Ascending aorta (tissue), 2 donors: ENCODE data around the gene MLANA. TPM values are rescaled to one million over a fixed set of nuclear protein-coding genes. Genes with fewer than 3 reads are reported as not detected.

Experiments
- DNase-seq, 2 donors: peaks; one replicate each; pipeline ENCODE4 v3.0.0-alpha.2; 2019; ENCODE audit warnings: low spot score in 2 of 2
- H3K27ac ChIP-seq, 2 donors: fragments of 200-600 bp; sonication (generic); one replicate each; pipeline ENCODE4 v1.5.1; 2016 to 2017; ENCODE audit warnings: mild to moderate bottlenecking in 1 of 2
- H3K27me3 ChIP-seq: fragments of 200-600 bp; sonication (generic); one replicate; pipeline ENCODE4 v1.5.1; 2017
- H3K36me3 ChIP-seq, 2 donors: fragments of 200-600 bp; sonication (generic); one replicate each; pipeline ENCODE4 v1.5.1; 2016
- H3K4me1 ChIP-seq, 2 donors: fragments of 200-600 bp; sonication (generic); one replicate each; pipeline ENCODE4 v1.5.1; 2016 to 2017; ENCODE audit warnings: mild to moderate bottlenecking in 1 of 2
- H3K4me3 ChIP-seq, 2 donors: fragments of 200-600 bp; sonication (generic); one replicate each; pipeline ENCODE4 v1.5.1; 2016 to 2017; ENCODE audit warnings: mild to moderate bottlenecking in 1 of 2
- H3K9me3 ChIP-seq, 2 donors: fragments of 200-600 bp; sonication (generic); one replicate each; pipeline ENCODE4 v1.5.1; 2016
- CTCF ChIP-seq, 3 experiments: fragments of 200-600 bp in 2 of 3; fragments of 450-650 bp in 1 of 3; sonication (generic) in 2 of 3; IDR thresholded peaks; one replicate each; pipeline ENCODE4 v1.5.1; 2016 to 2019; ENCODE audit warnings: antibody characterized with exemption in 3 of 3, mild to moderate bottlenecking in 1 of 3, moderate library complexity in 1 of 3
- intact Hi-C: fragments of 100-400 bp; cut with DNase I; formaldehyde crosslinking; loops from one replicate; pipeline ENCODE4 v1.15.1; 2023
- total RNA-seq: library from RNA; depleted of rRNA; stranded (reverse); fragments of >200 nt; gene quantifications from one replicate; pipeline ENCODE4 v1.1.0, GENCODE V29; 2016

The MLANA gene
- total RNA-seq, 1 donor from 2014 or later = not detected

- Histone ChIP-seq H3K4me1 (no peaks in the 10 kb centered on the region), H3K4me3 (no peak overlapping the region), H3K27me3 (no peaks in the 10 kb centered on the region), H3K36me3 (no peaks in the 10 kb centered on the region), H3K27ac (no peak overlapping the region), H3K9me3 (no peaks in the 10 kb centered on the region)
- no peak for DNase-seq
- no peak for TF ChIP-seq CTCF (IDR thresholded peaks at IDR 0.05)
- intact Hi-C loops = no loop called here
These were observed 44.6 kb upstream of the MLANA start for GRCh38 chr9:5846096-5846495.

GRCh38 chr9:5846501-5846921 is 44.2 kb upstream of the MLANA start:
- no peaks in the 10 kb centered on the region for H3K36me3 ChIP-seq
- H3K27ac ChIP-seq = no peak overlapping the region
- no peaks in the 10 kb centered on the region for H3K9me3 ChIP-seq
- no peak overlapping the region for H3K4me3 ChIP-seq
- H3K27me3 ChIP-seq = no peaks in the 10 kb centered on the region
- no peak for TF ChIP-seq CTCF (IDR thresholded peaks at IDR 0.05)
- no peak for DNase-seq
- H3K4me1 ChIP-seq = no peaks in the 10 kb centered on the region
- intact Hi-C loops = no loop called here

GRCh38 chr9:5848372-5848882 is 42.3 kb upstream of the MLANA start:
- TF ChIP-seq CTCF (IDR thresholded peaks at IDR 0.05) = no peak
- Histone ChIP-seq H3K4me3 (no peak overlapping the region), H3K27me3 (no peaks in the 10 kb centered on the region), H3K27ac (no peak overlapping the region), H3K36me3 (no peaks in the 10 kb centered on the region), H3K9me3 (no peaks in the 10 kb centered on the region), H3K4me1 (no peaks in the 10 kb centered on the region)
- DNase-seq = no peak
- intact Hi-C loops = no loop called here

GRCh38 chr9:5850724-5851122 is 40.0 kb upstream of the MLANA start:
- Histone ChIP-seq H3K4me3 (no peak overlapping the region), H3K27ac (no peak overlapping the region), H3K27me3 (no peaks in the 10 kb centered on the region), H3K36me3 (no peaks in the 10 kb centered on the region), H3K4me1 (no peaks in the 10 kb centered on the region), H3K9me3 (no peaks in the 10 kb centered on the region)
- no peak for DNase-seq
- no peak for TF ChIP-seq CTCF (IDR thresholded peaks at IDR 0.05)
- intact Hi-C loops = no loop called here

- intact Hi-C loops = no loop called here
- H3K9me3 ChIP-seq = no peaks in the 10 kb centered on the region
- no peaks in the 10 kb centered on the region for H3K27me3 ChIP-seq
- no peaks in the 10 kb centered on the region for H3K4me1 ChIP-seq
- H3K4me3 ChIP-seq = no peak overlapping the region
- no peak for TF ChIP-seq CTCF (IDR thresholded peaks at IDR 0.05)
- DNase-seq = no peak
- H3K27ac ChIP-seq = no peak overlapping the region
- H3K36me3 ChIP-seq = no peaks in the 10 kb centered on the region
These were observed 39.2 kb upstream of the MLANA start for GRCh38 chr9:5851445-5851844.

GRCh38 chr9:5852987-5853386 is 37.7 kb upstream of the MLANA start:
- DNase-seq = no peak
- no peaks in the 10 kb centered on the region for H3K9me3 ChIP-seq
- intact Hi-C loops = no loop called here

More at GRCh38 chr9:5852987-5853386, 37.7 kb upstream of the MLANA start:
- H3K4me3 ChIP-seq = no peak overlapping the region
- H3K36me3 ChIP-seq = no peaks in the 10 kb centered on the region
- no peak overlapping the region for H3K27ac ChIP-seq
- no peak for TF ChIP-seq CTCF (IDR thresholded peaks at IDR 0.05)
- no peaks in the 10 kb centered on the region for H3K4me1 ChIP-seq
- no peaks in the 10 kb centered on the region for H3K27me3 ChIP-seq
